HG03280 (cell line): ENCODE data around the gene SMYD3.

Source experiments
- ATAC-seq: cut with Tn5 transposase; IDR thresholded peaks from one replicate; pipeline ENCODE4 v1.9.1; 2021; ENCODE audit warnings: mild to moderate bottlenecking, moderate library complexity; ENCODE audit not compliant: unreplicated experiment

SMYD3 gene

DNA sequence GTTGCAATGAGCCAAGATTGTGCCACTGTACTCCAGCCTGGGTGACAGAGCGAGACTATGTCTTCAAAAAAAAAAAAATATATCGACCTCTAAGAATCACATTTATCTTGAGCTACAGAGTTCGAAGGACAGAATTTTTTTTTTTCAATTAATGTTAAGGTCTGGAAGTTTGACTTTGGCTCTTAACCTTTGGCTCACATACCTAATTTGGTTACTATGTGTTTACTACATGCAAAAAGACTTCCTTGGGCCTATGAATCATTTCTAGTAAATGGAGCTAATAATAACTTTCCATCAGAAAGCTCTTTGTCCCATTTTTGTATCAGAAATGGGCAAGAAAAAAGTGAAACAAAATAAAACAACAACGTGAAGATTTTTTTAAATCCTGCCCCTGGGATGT is 351.2 kb downstream of the SMYD3 start:
- no peak for ATAC-seq

- ATAC-seq: no peak
Observed at GRCh38 chr1:246153796-246154212, 353.3 kb downstream of the SMYD3 start.

DNA sequence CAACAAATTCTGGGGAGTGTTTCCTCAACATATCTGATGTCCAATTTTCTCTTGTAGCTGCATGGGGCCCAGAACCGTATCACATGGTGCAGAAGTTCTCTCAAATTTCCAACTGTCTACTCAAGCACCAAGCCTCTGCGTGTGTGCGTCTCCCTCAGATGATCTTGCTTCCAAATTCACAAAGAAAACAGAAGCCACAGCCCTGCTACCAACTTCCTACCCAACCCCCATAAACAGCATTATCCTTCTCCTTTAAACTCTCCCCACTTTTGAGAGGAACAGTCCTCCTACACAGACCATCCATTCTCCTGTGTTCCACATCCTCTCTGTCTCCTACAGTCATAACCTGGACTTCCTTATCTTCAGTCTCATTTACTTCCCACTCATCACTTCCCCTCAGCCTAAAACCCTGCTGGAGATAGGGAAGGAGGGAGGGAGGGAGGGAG is 354.1 kb downstream of the SMYD3 start:
- ATAC-seq: no peak

DNA sequence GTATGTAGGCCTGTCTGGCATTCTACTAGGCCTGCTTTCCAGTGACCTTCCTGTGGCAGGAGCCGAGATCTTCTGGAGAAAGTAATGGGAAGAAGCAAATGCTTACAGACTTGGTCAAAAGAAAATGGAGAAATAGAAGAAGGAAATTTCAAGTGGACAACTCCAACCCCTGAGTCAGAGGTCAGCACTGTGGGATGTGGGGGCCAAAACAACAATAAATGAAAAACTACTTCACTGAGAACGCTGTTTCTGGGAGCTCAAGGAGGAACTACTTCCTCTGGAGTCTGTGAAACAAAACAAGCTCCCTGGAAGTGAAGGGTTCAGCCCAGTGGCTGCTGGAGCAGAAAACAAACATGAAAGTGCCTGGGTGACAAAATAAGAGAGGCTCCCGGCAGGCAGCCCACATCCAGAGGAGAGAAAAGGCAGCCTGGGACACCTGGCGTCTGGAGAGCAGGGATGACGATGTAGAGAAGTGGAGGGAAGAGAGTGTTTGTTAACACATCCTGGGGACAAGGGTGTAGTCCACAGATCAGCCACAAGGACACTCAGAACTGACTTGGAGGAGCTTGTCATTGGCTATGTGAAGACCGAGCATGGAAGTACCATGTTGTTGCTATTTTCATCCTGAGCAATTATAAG is 355.2 kb downstream of the SMYD3 start:
- ATAC-seq: no peak

DNA sequence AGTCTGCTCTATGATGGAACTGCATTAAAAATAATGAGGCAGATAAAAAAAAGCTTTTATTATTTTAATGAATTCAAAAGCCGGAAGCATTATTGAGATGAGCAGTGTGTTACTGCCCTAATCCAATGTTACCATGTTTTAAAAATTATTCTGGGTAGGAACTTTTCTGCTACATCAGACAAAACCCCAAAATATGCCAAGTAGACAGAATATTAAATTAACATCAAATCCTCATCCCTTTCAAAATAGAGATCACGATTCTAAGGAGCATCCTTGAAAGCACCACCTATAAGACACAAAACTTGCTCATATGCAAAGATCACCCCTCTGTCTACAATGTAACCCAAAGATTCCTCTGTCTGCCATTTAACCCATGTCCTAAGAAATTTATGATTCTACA is 357.5 kb downstream of the SMYD3 start:
- no peak for ATAC-seq

GRCh38 chr1:246147524-246148461 is 359.3 kb downstream of the SMYD3 start:
- no peak for ATAC-seq

DNA sequence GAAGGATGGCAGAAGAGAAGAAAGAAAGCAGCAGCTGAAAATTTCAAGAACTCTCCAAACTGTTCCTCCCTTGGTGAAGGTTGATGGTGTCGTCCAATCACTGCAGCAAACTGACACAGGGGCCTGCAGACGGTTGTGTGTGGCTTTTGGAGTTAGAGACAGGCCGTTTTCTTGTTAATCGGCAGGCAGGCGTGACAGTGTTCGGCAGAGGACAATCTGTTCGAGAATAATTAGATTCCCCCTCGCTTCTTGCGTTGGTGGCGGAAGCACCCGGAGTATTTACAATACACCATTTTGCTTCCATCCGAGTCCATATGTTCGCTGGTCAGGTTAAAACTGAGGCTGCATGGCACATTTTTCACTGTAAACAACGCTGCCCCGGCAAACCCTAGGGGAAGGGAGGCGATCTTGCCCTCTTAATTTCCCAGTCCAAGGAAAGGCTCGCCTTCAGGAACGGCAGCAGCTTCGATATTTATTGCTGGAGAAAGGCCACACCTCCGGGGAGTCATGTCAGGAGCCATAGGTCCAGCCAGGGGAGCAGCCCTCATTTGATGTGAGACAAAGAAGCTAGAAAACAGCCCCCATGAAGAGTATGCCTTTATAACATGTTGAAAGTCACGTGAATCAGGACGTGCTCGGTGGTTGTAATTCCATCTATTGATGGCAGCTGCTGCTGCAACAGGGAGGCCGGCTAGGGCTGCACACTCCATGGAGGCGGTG is 360.1 kb downstream of the SMYD3 start:
- no peak for ATAC-seq

GRCh38 chr1:246145900-246146299 is 361.2 kb downstream of the SMYD3 start:
- ATAC-seq: no peak

DNA sequence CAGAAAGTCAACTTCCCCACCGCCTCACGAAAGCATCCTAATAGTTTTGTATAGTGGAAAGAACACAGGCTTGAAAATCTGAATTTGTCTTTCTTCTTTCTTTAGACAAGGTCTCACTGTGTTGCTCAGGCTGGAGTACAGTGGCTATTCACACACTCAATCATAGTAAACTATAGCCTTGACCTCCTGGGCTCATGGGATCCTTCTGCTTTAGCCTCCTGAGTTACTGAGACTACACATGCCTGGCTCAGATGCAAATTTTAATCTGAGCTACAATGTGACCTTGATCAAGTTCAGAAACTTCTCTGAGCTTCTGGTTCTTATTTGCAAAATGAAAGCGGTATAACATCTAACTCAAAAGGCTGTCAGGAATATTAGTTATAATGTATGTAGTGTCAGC is 362.1 kb downstream of the SMYD3 start:
- no peak for ATAC-seq

GRCh38 chr1:246142320-246142893 is 364.7 kb downstream of the SMYD3 start:
- ATAC-seq: no peak

- ATAC-seq: no peak
Observed at GRCh38 chr1:246141306-246141705, 365.8 kb downstream of the SMYD3 start.

GRCh38 chr1:246139745-246140182 is 367.3 kb downstream of the SMYD3 start:
- no peak for ATAC-seq

DNA sequence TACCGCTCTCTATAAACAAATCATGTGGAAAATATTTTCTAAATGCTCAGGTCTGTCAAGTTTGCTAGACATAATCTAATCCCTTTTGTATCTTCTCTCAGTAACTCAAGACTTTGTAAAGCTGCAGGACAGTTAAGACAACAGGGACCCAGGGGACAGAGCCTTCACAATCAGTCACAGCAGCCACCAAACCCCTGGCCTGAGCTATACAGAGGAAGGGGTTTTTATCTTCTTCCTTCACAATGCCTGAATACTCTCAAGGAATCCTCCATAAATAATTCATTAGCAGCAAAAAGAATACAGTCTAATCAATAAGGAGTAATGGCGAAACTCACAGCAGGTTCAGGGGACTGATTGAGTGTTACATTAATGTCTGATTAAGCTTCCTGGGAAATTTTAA is 368.3 kb downstream of the SMYD3 start:
- ATAC-seq: no peak

- no peak for ATAC-seq
Observed at GRCh38 chr1:246136477-246136876, 370.6 kb downstream of the SMYD3 start.

DNA sequence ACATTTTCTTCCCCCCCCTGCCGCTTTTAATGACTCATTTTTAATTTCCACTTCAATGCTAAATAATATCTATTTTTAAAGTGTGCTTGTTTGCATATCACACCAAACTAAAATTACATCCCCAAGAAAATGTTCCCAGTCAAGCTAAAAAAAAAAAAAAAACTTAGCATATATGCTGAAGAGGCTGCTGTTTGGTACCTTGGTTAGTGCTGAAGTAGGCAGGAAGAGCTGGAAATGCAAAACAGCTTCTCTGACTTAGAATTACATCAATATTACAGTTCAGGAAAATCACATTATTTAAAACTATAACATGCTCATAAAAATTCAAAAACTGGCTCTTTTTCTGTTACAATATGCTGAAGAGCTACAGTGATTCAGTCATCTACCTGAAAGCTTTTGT is 372.3 kb downstream of the SMYD3 start:
- no peak for ATAC-seq

DNA sequence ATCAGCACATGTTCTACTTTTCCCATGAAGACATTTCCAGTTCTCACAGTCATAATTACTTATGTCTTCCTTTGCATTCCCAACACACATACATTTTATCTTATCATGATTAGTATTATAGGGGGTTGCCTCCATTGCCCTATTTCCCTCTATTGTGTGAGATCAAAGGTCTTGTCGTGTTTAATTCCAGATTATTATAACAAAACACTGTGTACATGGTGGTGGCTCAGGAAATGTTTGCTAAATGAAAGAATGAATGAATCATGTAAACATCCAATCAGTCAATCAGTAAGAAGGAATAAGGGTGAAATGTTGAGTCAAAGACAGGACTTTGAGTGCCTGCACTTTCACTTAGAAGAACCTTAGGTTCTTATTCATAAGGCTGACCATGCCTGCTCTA is 376.0 kb downstream of the SMYD3 start:
- ATAC-seq: no peak

GRCh38 chr1:246128494-246129069 is 378.5 kb downstream of the SMYD3 start:
- ATAC-seq: no peak

DNA sequence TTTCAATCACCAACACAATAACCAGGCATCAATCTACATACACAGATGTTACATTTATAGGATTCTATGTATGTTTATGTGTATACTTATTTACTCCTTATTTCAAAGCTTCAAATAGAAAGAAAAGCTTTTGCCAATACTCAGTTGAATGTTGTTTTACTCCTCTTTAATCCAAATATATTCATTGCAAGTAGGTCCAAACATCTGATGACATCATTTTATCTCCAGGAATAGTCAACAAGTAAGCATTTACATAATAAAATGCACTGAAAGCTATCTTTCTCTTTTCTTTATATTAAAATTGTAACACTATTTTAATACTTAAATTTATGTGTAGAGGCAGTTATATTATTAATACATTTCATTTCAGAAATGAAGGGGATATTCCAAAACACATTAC is 380.5 kb downstream of the SMYD3 start:
- no peak for ATAC-seq

- no peak for ATAC-seq
Observed at GRCh38 chr1:246122071-246122470, 385.0 kb downstream of the SMYD3 start.

GRCh38 chr1:246121533-246121932 is 385.5 kb downstream of the SMYD3 start:
- no peak for ATAC-seq
